GM23338 (cell line): ENCODE measurements around the gene NPAS3. TPM values are rescaled to one million over a fixed set of nuclear protein-coding genes. Genes with fewer than 3 reads are reported as not detected.

ENCODE experiments used
- ATAC-seq: fragments of 200-7000 bp; cut with Tn5 transposase; 3 replicates; pipeline ENCODE4 v1.9.1; 2020
- DNase-seq: peaks from one replicate; pipeline ENCODE4 v3.0.0-alpha.2; 2015; ENCODE audit warnings: low spot score
- H2AFZ ChIP-seq: fragments of 200-600 bp; sonication (generic); 2 replicates; pipeline ENCODE4 v1.8.0; 2016; ENCODE audit warnings: antibody characterized with exemption, mild to moderate bottlenecking, moderate library complexity
- H3F3A ChIP-seq: fragments of 200-600 bp; sonication (generic); replicated peaks from 2 replicates; pipeline ENCODE4 v1.8.0; 2017; ENCODE audit warnings: antibody characterized with exemption, mixed run types, low read depth
- H3K27ac ChIP-seq: fragments of 200-600 bp; sonication (generic); 2 replicates; pipeline ENCODE4 v1.6.1; 2016; ENCODE audit warnings: low read depth
- H3K27me3 ChIP-seq: fragments of 200-600 bp; sonication (generic); 2 replicates; pipeline ENCODE4 v1.8.0; 2016; ENCODE audit warnings: mild to moderate bottlenecking, mixed run types, moderate library complexity; ENCODE audit not compliant: insufficient read depth
- H3K36me3 ChIP-seq: fragments of 200-600 bp; sonication (generic); 2 replicates; pipeline ENCODE4 v1.8.0; 2016; ENCODE audit warnings: mild to moderate bottlenecking; ENCODE audit not compliant: insufficient read depth
- H3K4me1 ChIP-seq: fragments of 200-600 bp; sonication (generic); 2 replicates; pipeline ENCODE4 v1.8.0; 2016; ENCODE audit warnings: mild to moderate bottlenecking, moderate library complexity; ENCODE audit not compliant: insufficient read depth
- H3K4me2 ChIP-seq: fragments of 200-600 bp; sonication (generic); 2 replicates; pipeline ENCODE4 v1.7.1; 2017; ENCODE audit warnings: mixed run types
- H3K4me3 ChIP-seq: fragments of 200-600 bp; sonication (generic); 2 replicates; pipeline ENCODE4 v1.6.1; 2016; ENCODE audit warnings: mixed run types
- H3K79me2 ChIP-seq: fragments of 200-600 bp; sonication (generic); replicated peaks from 2 replicates; pipeline ENCODE4 v1.8.0; 2017; ENCODE audit warnings: mild to moderate bottlenecking; ENCODE audit not compliant: insufficient read depth
- H3K9me2 ChIP-seq: fragments of 200-600 bp; sonication (generic); 2 replicates; pipeline ENCODE4 v1.8.0; 2017; ENCODE audit not compliant: insufficient read depth
- H4K20me1 ChIP-seq: fragments of 200-600 bp; sonication (generic); replicated peaks from 2 replicates; pipeline ENCODE4 v1.8.0; 2017; ENCODE audit warnings: mild to moderate bottlenecking; ENCODE audit not compliant: insufficient read depth
- H3K27ac Mint-ChIP-seq: 2 replicates; pipeline ENCODE4 v1.8.0; 2020; ENCODE audit warnings: inconsistent platforms, mild to moderate bottlenecking, moderate library complexity, mixed read lengths
- H3K27me3 Mint-ChIP-seq: 3 replicates; pipeline ENCODE4 v1.8.0; 2022; ENCODE audit warnings: low read depth, mild to moderate bottlenecking, moderate library complexity, mixed read lengths, inconsistent platforms; ENCODE audit not compliant: insufficient read depth, poor library complexity
- H3K36me3 Mint-ChIP-seq: 3 replicates; pipeline ENCODE4 v1.8.0; 2021; ENCODE audit warnings: low read depth, mild to moderate bottlenecking, inconsistent platforms, moderate library complexity, mixed read lengths
- H3K4me1 Mint-ChIP-seq: 3 replicates; pipeline ENCODE4 v1.8.0; 2020; ENCODE audit warnings: mild to moderate bottlenecking, inconsistent platforms, mixed read lengths
- H3K4me3 Mint-ChIP-seq: 3 replicates; pipeline ENCODE4 v1.8.0; 2021; ENCODE audit warnings: moderate library complexity, mild to moderate bottlenecking, inconsistent platforms, mixed read lengths
- H3K9me3 Mint-ChIP-seq: 3 replicates; pipeline ENCODE4 v1.8.0; 2020; ENCODE audit warnings: moderate library complexity, mild to moderate bottlenecking, inconsistent platforms, mixed read lengths
- ETS1 ChIP-seq: IDR thresholded peaks from 2 replicates; pipeline ENCODE4 v1.6.1; 2016; ENCODE audit warnings: antibody characterized with exemption
- EZH2 ChIP-seq: fragments of 200-600 bp; sonication (generic); IDR thresholded peaks from one replicate; pipeline ENCODE4 v1.8.0; 2017; ENCODE audit warnings: antibody characterized with exemption, mild to moderate bottlenecking, low read depth; ENCODE audit not compliant: unreplicated experiment
- EZH2phosphoT487 ChIP-seq: fragments of 200-600 bp; sonication (generic); IDR thresholded peaks from one replicate; pipeline ENCODE4 v1.8.1; 2018; ENCODE audit warnings: antibody characterized with exemption; ENCODE audit not compliant: unreplicated experiment
- JUNB ChIP-seq: IDR thresholded peaks from one replicate; pipeline ENCODE4 v1.6.1; 2016; ENCODE audit warnings: antibody characterized with exemption; ENCODE audit not compliant: unreplicated experiment
- NANOG ChIP-seq: IDR thresholded peaks from 2 replicates; pipeline ENCODE4 v1.6.1; 2016; ENCODE audit warnings: antibody characterized with exemption, borderline replicate concordance
- POLR2AphosphoS5 ChIP-seq: IDR thresholded peaks from 2 replicates; pipeline ENCODE4 v1.6.1; 2016; ENCODE audit warnings: antibody characterized with exemption, low read depth
- STAT1 ChIP-seq: IDR thresholded peaks from one replicate; pipeline ENCODE4 v1.6.1; 2016; ENCODE audit warnings: antibody characterized with exemption; ENCODE audit not compliant: unreplicated experiment
- ZNF114 ChIP-seq: fragments of 250-450 bp; sonication (Bioruptor Pico); IDR thresholded peaks from 2 replicates; pipeline ENCODE4 v1.5.0; 2020; ENCODE audit warnings: mild to moderate bottlenecking, moderate library complexity
- ZNF331 ChIP-seq: fragments of 250-450 bp; sonication (Bioruptor Pico); IDR thresholded peaks from 2 replicates; pipeline ENCODE4 v1.5.0; 2020; ENCODE audit warnings: low read depth, mild to moderate bottlenecking, moderate library complexity
- polyA plus RNA-seq: library from polyadenylated mRNA; unstranded; fragments of >200 nt; fragmentation: Nextera tagmentation; extraction: Ambion mirVana; gene quantifications from 2 replicates; pipeline ENCODE4 v1.2.1, GENCODE V29; 2016
- total RNA-seq: library from RNA; depleted of rRNA; stranded (reverse); fragments of >200 nt; shearing (Covaris generic); gene quantifications from 2 replicates; pipeline ENCODE4 v1.2.3, GENCODE V29; 2014
- TF ChIP-seq, protein P1 (sequence below): IDR thresholded peaks from one replicate; pipeline ENCODE4 v1.6.1; 2018; ENCODE audit warnings: antibody characterized with exemption; ENCODE audit not compliant: unreplicated experiment

NPAS3 gene
- total and polyA plus RNA-seq, 2 experiments from 2014 or later, result 0.17 to 0.19 TPM

GRCh38 chr14:33631441-33631840 is 692.8 kb downstream of the NPAS3 start (continued):
- TF ChIP-seq NANOG (no peak), ETS1 (no peak), ZNF331 (no peak), ZNF114 (no peak)
- TF ChIP-seq, protein P1, sequence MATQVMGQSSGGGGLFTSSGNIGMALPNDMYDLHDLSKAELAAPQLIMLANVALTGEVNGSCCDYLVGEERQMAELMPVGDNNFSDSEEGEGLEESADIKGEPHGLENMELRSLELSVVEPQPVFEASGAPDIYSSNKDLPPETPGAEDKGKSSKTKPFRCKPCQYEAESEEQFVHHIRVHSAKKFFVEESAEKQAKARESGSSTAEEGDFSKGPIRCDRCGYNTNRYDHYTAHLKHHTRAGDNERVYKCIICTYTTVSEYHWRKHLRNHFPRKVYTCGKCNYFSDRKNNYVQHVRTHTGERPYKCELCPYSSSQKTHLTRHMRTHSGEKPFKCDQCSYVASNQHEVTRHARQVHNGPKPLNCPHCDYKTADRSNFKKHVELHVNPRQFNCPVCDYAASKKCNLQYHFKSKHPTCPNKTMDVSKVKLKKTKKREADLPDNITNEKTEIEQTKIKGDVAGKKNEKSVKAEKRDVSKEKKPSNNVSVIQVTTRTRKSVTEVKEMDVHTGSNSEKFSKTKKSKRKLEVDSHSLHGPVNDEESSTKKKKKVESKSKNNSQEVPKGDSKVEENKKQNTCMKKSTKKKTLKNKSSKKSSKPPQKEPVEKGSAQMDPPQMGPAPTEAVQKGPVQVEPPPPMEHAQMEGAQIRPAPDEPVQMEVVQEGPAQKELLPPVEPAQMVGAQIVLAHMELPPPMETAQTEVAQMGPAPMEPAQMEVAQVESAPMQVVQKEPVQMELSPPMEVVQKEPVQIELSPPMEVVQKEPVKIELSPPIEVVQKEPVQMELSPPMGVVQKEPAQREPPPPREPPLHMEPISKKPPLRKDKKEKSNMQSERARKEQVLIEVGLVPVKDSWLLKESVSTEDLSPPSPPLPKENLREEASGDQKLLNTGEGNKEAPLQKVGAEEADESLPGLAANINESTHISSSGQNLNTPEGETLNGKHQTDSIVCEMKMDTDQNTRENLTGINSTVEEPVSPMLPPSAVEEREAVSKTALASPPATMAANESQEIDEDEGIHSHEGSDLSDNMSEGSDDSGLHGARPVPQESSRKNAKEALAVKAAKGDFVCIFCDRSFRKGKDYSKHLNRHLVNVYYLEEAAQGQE, result no peak

GRCh38 chr14:33634631-33635030 is 696.0 kb downstream of the NPAS3 start:
- Histone ChIP-seq H4K20me1 (no peaks in the 10 kb centered on the region), H3K36me3 (no peaks in the 10 kb centered on the region), H3K27me3 (no peaks in the 10 kb centered on the region), H3K4me3 (no peak overlapping the region), H3K27ac (no peak overlapping the region), H3K9me2 (peaks cover 4% of the 10 kb centered on the region; the same call in 1 of the 2 replicates), H3K4me2 (no peak overlapping the region), H3F3A (no peaks in the 10 kb centered on the region), H2AFZ (no peak overlapping the region), H3K79me2 (no peaks in the 10 kb centered on the region), H3K4me1 (peaks cover 17% of the 10 kb centered on the region)
- Mint-ChIP-seq H3K4me3 (no peak overlapping the region), H3K27me3 (no peaks in the 10 kb centered on the region), H3K27ac (no peak overlapping the region), H3K36me3 (no peaks in the 10 kb centered on the region), H3K9me3 (no peaks in the 10 kb centered on the region), H3K4me1 (peaks cover 25% of the 10 kb centered on the region)
- no peak for TF ChIP-seq EZH2phosphoT487
- no peak for TF ChIP-seq EZH2
- no peak for TF ChIP-seq ZNF331
- no peak for TF ChIP-seq ETS1
- ATAC-seq (no peak), DNase-seq (no peak)

GRCh38 chr14:33636716-33637115 is 698.0 kb downstream of the NPAS3 start:
- H3K79me2 ChIP-seq, result no peaks in the 10 kb centered on the region
- no peaks in the 10 kb centered on the region for H3F3A ChIP-seq
- no peaks in the 10 kb centered on the region for H3K9me2 ChIP-seq
- ATAC-seq (no peak), DNase-seq (no peak)
- no peaks in the 10 kb centered on the region for H3K27me3 ChIP-seq
- H3K4me3 ChIP-seq, result no peak overlapping the region
- no peaks in the 10 kb centered on the region for H4K20me1 ChIP-seq
- H3K4me2 ChIP-seq, result no peak overlapping the region
- Mint-ChIP-seq H3K27me3 (no peaks in the 10 kb centered on the region), H3K4me3 (no peak overlapping the region), H3K36me3 (no peaks in the 10 kb centered on the region), H3K9me3 (no peaks in the 10 kb centered on the region), H3K27ac (no peak overlapping the region), H3K4me1 (peaks cover 20% of the 10 kb centered on the region)
- peaks cover 12% of the 10 kb centered on the region for H3K4me1 ChIP-seq
- H3K27ac ChIP-seq, result no peak overlapping the region
- no peaks in the 10 kb centered on the region for H3K36me3 ChIP-seq
- no peak overlapping the region for H2AFZ ChIP-seq
- TF ChIP-seq, protein P1, result no peak
- TF ChIP-seq EZH2 (no peak), EZH2phosphoT487 (no peak), NANOG (no peak), POLR2AphosphoS5 (no peak), ZNF114 (no peak), ETS1 (no peak), STAT1 (no peak), JUNB (no peak)
